Lung (tissue), 12 donors: Measurements from ENCODE around the gene STXBP3. TPM values are rescaled to one million over a fixed set of nuclear protein-coding genes. Genes with fewer than 3 reads are reported as not detected.
"Not testable (repeated sequence)": the region's sequence is repeated elsewhere in the genome, so short reads cannot be mapped to it uniquely, and the experiment has no call there.

ENCODE experiments used
- ATAC-seq: fragments of 200-7000 bp; cut with Tn5 transposase; one replicate; pipeline ENCODE4 v1.9.1; 2020; ENCODE audit warnings: moderate number of reproducible peaks; ENCODE audit not compliant: insufficient read depth, low FRiP score
- DNase-seq, 3 donors: peaks; one replicate each; pipeline ENCODE4 v3.0.0-alpha.2; 2013 to 2017
- H3K27ac ChIP-seq, 2 donors: one replicate each; pipeline ENCODE4 v1.5.1; 2013; ENCODE audit warnings: mild to moderate bottlenecking in 2 of 2, moderate library complexity in 2 of 2, control low read depth in 1 of 2, inconsistent platforms in 1 of 2, low read depth in 1 of 2, low read length in 1 of 2
- H3K27me3 ChIP-seq, 3 donors: one replicate each; pipeline ENCODE4 v1.5.1; 2013; ENCODE audit warnings: low read length in 2 of 3; ENCODE audit not compliant: control insufficient read depth in 3 of 3, insufficient read depth in 3 of 3
- H3K36me3 ChIP-seq, 4 donors: one replicate each; pipeline ENCODE4 v1.5.1; 2013; ENCODE audit warnings: low read length in 4 of 4, mild to moderate bottlenecking in 1 of 4, moderate library complexity in 1 of 4; ENCODE audit not compliant: control insufficient read depth in 4 of 4, insufficient read depth in 4 of 4
- H3K4me1 ChIP-seq, 5 donors: one replicate each; pipeline ENCODE4 v1.5.1; 2013; ENCODE audit warnings: low read length in 5 of 5, mild to moderate bottlenecking in 2 of 5, moderate library complexity in 1 of 5; ENCODE audit not compliant: control insufficient read depth in 5 of 5, insufficient read depth in 5 of 5
- H3K4me3 ChIP-seq: one replicate; pipeline ENCODE4 v1.5.1; 2013; ENCODE audit warnings: mild to moderate bottlenecking, control low read depth, moderate library complexity
- H3K9ac ChIP-seq, 2 donors: one replicate each; pipeline ENCODE4 v1.5.1; 2013; ENCODE audit warnings: low read length in 2 of 2, control low read depth in 1 of 2; ENCODE audit not compliant: insufficient read depth in 1 of 2
- H3K9me3 ChIP-seq, 4 donors: one replicate each; pipeline ENCODE4 v1.5.1; 2013; ENCODE audit warnings: low read length in 3 of 4, mild to moderate bottlenecking in 1 of 4, moderate library complexity in 1 of 4; ENCODE audit not compliant: control insufficient read depth in 4 of 4, insufficient read depth in 3 of 4
- CTCF ChIP-seq: IDR thresholded peaks from 2 replicates; pipeline ENCODE4 v1.5.1; 2012; ENCODE audit warnings: mild to moderate bottlenecking; ENCODE audit errors: control extremely low read depth, extremely low read depth
- WGBS, 2 donors: extraction: QIAGEN DNeasy Blood & Tissue Kit; methylation state at CpG; one replicate each; pipeline ENCODE4 v1.1.7; 2013; 5-methylcytosine and 5-hydroxymethylcytosine counted together
- polyA plus RNA-seq, 2 donors: library from polyadenylated mRNA; stranded (reverse); fragments of 200-250 nt; gene quantifications; one replicate each; pipeline ENCODE4 v1.2.1, GENCODE V29; 2013
- total RNA-seq, 2 donors: library from RNA; depleted of rRNA in 1 of 2; stranded (reverse); fragments of >200 nt in 1 of 2; gene quantifications; one replicate each; pipeline ENCODE4 v1.2.1, GENCODE V29; 2014 to 2021
- donor health status: control.
- donor health status: control.
- donor health status: Bipolar disorder and iron deficiency.
- donor health status: healthy.
- donor health status: DM: yes; HTN: yes; CAD: no.

STXBP3 gene
- total and polyA plus RNA-seq, 4 donors, result 33.6 to 83.6 (median 40.0) TPM

GRCh38 chr1:108767708-108768107 is 21.2 kb downstream of the STXBP3 start:
- H3K4me3 ChIP-seq, result no peak overlapping the region
- no peak for DNase-seq

GRCh38 chr1:108777839-108778238 is 31.4 kb downstream of the STXBP3 start:
- H3K27ac ChIP-seq, result no peak overlapping the region
- no peaks in the 10 kb centered on the region for H3K4me1 ChIP-seq
- peaks cover 8 to 23% (median 13%) of the 10 kb centered on the region in 4 donors for H3K36me3 ChIP-seq
- H3K9me3 ChIP-seq, result no peaks in the 10 kb centered on the region
- DNase-seq (no peak), ATAC-seq (no peak)
- no peaks in the 10 kb centered on the region for H3K27me3 ChIP-seq
- no peak for TF ChIP-seq CTCF
- no peak overlapping the region for H3K4me3 ChIP-seq
- H3K9ac ChIP-seq, result no peak overlapping the region

More at GRCh38 chr1:108767708-108768107, 21.2 kb downstream of the STXBP3 start:
- no peak for ATAC-seq
- Histone ChIP-seq H3K36me3 (peaks cover 7 to 19% (median 13%) of the 10 kb centered on the region in 4 donors), H3K9me3 (no peaks in the 10 kb centered on the region), H3K4me1 (no peaks in the 10 kb centered on the region), H3K9ac (no peak overlapping the region), H3K27ac (no peak overlapping the region), H3K27me3 (no peaks in the 10 kb centered on the region)
- 93 to 94% methylated on average over 3 of the region's 3 CpGs for WGBS, 2 donors
- no peak for TF ChIP-seq CTCF

DNA sequence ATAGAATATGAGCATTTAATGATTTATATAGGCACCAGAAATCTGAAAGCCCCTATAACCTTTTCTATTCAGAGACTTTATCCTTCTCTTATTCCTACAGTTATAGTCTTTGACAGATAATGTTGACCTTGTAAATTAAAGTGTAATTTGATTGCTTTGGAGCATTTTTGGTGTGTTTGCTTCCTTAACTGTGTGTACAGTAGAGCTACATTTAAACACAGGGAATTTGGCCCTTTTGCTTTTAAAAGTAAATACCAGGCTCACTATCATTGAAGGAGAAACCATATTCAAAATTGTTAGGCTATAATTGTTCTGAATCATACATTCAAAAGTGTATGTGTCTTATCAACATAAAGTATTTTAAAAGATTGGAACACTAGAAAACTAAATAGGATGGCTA is 33.0 kb downstream of the STXBP3 start:
- ATAC-seq, result no peak
- no peak for DNase-seq
- Histone ChIP-seq H3K4me3 (no peak overlapping the region), H3K27me3 (no peaks in the 10 kb centered on the region), H3K9me3 (peaks cover 0 to 3% (median 0%) of the 10 kb centered on the region in 4 donors), H3K36me3 (peaks cover 8 to 17% (median 13%) of the 10 kb centered on the region in 4 donors), H3K9ac (no peak overlapping the region), H3K27ac (no peak overlapping the region), H3K4me1 (no peaks in the 10 kb centered on the region)
- no peak for TF ChIP-seq CTCF

- H3K9me3 ChIP-seq, result peaks cover 0 to 14% (median 8%) of the 10 kb centered on the region in 4 donors
- H3K27me3 ChIP-seq, result no peaks in the 10 kb centered on the region
- H3K27ac ChIP-seq, result no peak overlapping the region
- TF ChIP-seq CTCF, result no peak
- no peak overlapping the region for H3K9ac ChIP-seq
- no peak overlapping the region for H3K4me3 ChIP-seq
- H3K36me3 ChIP-seq, result peaks cover 16 to 30% (median 25%) of the 10 kb centered on the region in 4 donors
- 77 to 87% methylated on average over 3 of the region's 3 CpGs for WGBS, 2 donors
- DNase-seq (no peak), ATAC-seq (no peak)
- H3K4me1 ChIP-seq, result no peaks in the 10 kb centered on the region
Measured at GRCh38 chr1:108780937-108781574, 34.6 kb downstream of the STXBP3 start.

GRCh38 chr1:108781575-108781944 is 35.1 kb downstream of the STXBP3 start:
- H3K36me3 ChIP-seq, result peaks cover 18 to 31% (median 28%) of the 10 kb centered on the region in 4 donors
- not testable (repeated sequence) for ATAC-seq, DNase-seq, H3K27me3 ChIP-seq, H3K4me1 ChIP-seq, H3K9ac ChIP-seq, H3K4me3 ChIP-seq, H3K27ac ChIP-seq
- H3K9me3 ChIP-seq, result peaks cover 0 to 16% (median 9%) of the 10 kb centered on the region in 4 donors
- 94 to 96% methylated on average over 1 of the region's 1 CpG for WGBS, 2 donors
